A549 (cell line): Measurements from ENCODE around the gene D2HGDH. TPM values are rescaled to one million over a fixed set of nuclear protein-coding genes. Genes with fewer than 3 reads are reported as not detected.

Source experiments
- ATAC-seq, 2 experiments: fragments of 200-7000 bp in 1 of 2; fragments of >200 bp in 1 of 2; cut with Nextera tagmentation in 1 of 2; cut with Tn5 transposase in 1 of 2; 3 replicates each; pipeline versions ENCODE4 v1.8.0 to v1.9.1; 2018 to 2020; ENCODE audit warnings: mild to moderate bottlenecking in 1 of 2, moderate library complexity in 1 of 2
- CTCF ChIA-PET: fragments of 300-600 bp; sonication (Branson Sonifier 250); formaldehyde crosslinking; extraction: SDS; loops from one replicate; lab custom pipeline; 2021; ENCODE audit warnings: antibody characterized with exemption, inconsistent platforms; lab: Yijun Ruan, JAX
- POLR2A ChIA-PET: fragments of 350-600 bp; formaldehyde crosslinking; extraction: SDS; loops from one replicate; lab custom pipeline; 2021; ENCODE audit warnings: antibody characterized with exemption, inconsistent platforms; lab: Yijun Ruan, JAX
- DNase-seq, 2 experiments: peaks; one replicate each; pipeline versions ENCODE4 v3.0.0 to v3.0.0-alpha.2; 2011 to 2016; ENCODE audit warnings: low read depth in 1 of 2, low spot score in 1 of 2
- FAIRE-seq: peaks from 2 replicates; lab custom pipeline; 2011; peaks lifted over from hg19 to GRCh38; lab: Jason Lieb, UNC
- H3K27ac ChIP-seq, 2 experiments: fragments of >200 bp; sonication (Bioruptor Twin); formaldehyde crosslinking; 3 replicates each; pipeline ENCODE4 v1.5.1; 2016 to 2017
- H3K4me1 ChIP-seq: fragments of >200 bp; sonication (Bioruptor Twin); formaldehyde crosslinking; 3 replicates; pipeline ENCODE4 v1.6.1; 2016
- H3K4me2 ChIP-seq: fragments of >200 bp; sonication (Bioruptor Twin); formaldehyde crosslinking; 3 replicates; pipeline ENCODE4 v1.6.1; 2016
- H3K4me3 ChIP-seq: fragments of >200 bp; sonication (Bioruptor Twin); formaldehyde crosslinking; 3 replicates; pipeline ENCODE4 v1.5.1; 2016
- H3K9me3 ChIP-seq: fragments of >200 bp; sonication (Bioruptor Twin); formaldehyde crosslinking; 3 replicates; pipeline ENCODE4 v1.6.1; 2016
- CBX2 ChIP-seq: fragments of 200-600 bp; sonication (generic); IDR thresholded peaks from 2 replicates; pipeline ENCODE4 v1.6.1; 2016; ENCODE audit warnings: low read depth, mild to moderate bottlenecking, borderline replicate concordance
- CHD4 ChIP-seq: fragments of 200-600 bp; sonication (generic); IDR thresholded peaks from 2 replicates; pipeline ENCODE4 v1.6.1; 2016; ENCODE audit warnings: antibody characterized with exemption, mild to moderate bottlenecking, borderline replicate concordance
- EHF ChIP-seq: fragments of 250-450 bp; sonication (Bioruptor Pico); IDR thresholded peaks from 2 replicates; pipeline ENCODE4 v1.5.0; 2020; ENCODE audit warnings: mild to moderate bottlenecking
- EHMT2 ChIP-seq: fragments of 200-600 bp; sonication (generic); IDR thresholded peaks from 2 replicates; pipeline ENCODE4 v1.6.1; 2016; ENCODE audit warnings: antibody characterized with exemption, low read depth, mild to moderate bottlenecking, moderate library complexity
- HOXB5 ChIP-seq: fragments of 250-450 bp; sonication (Bioruptor Pico); IDR thresholded peaks from 2 replicates; pipeline ENCODE4 v1.5.0; 2020; ENCODE audit warnings: mild to moderate bottlenecking, moderate library complexity
- JUN ChIP-seq, 2 experiments: fragments of >200 bp; sonication (Bioruptor Twin); formaldehyde crosslinking; IDR thresholded peaks; 2 replicates in 1 of 2; 3 replicates in 1 of 2; pipeline ENCODE4 v1.6.1; 2016 to 2017
- JUNB ChIP-seq: fragments of >200 bp; sonication (Bioruptor Twin); formaldehyde crosslinking; IDR thresholded peaks from 2 replicates; pipeline ENCODE4 v1.6.1; 2016
- MAFK ChIP-seq: fragments of 450-650 bp; IDR thresholded peaks from 2 replicates; pipeline ENCODE4 v1.6.1; 2014; ENCODE audit not compliant: partially characterized antibody
- MAZ ChIP-seq: fragments of 150-350 bp; IDR thresholded peaks from 2 replicates; pipeline ENCODE4 v1.6.1; 2014; ENCODE audit warnings: antibody characterized with exemption, low read depth, low read length, borderline replicate concordance
- NFE2L2 ChIP-seq: fragments of 150-350 bp; conservative IDR thresholded peaks from 2 replicates; pipeline ENCODE4 v1.6.1; 2014; ENCODE audit warnings: low read length
- NPAS2 ChIP-seq: fragments of 250-450 bp; sonication (Bioruptor Pico); IDR thresholded peaks from 2 replicates; pipeline ENCODE4 v1.8.0; 2022; ENCODE audit warnings: mild to moderate bottlenecking, moderate library complexity, borderline replicate concordance
- RAD21 ChIP-seq, 2 experiments: fragments of >200 bp in 1 of 2; sonication (Bioruptor Twin) in 1 of 2; formaldehyde crosslinking in 1 of 2; IDR thresholded peaks in 1 of 2; conservative IDR thresholded peaks in 1 of 2; 2 replicates in 1 of 2; 3 replicates in 1 of 2; pipeline ENCODE4 v1.6.1; 2012 to 2018; ENCODE audit warnings: inconsistent platforms in 1 of 2
- RCOR1 ChIP-seq: fragments of 150-350 bp; IDR thresholded peaks from 2 replicates; pipeline ENCODE4 v1.6.1; 2014; ENCODE audit warnings: antibody characterized with exemption, low read length, low read depth
- RFX5 ChIP-seq: fragments of 450-650 bp; IDR thresholded peaks from 2 replicates; pipeline ENCODE4 v1.7.1; 2014; ENCODE audit warnings: antibody characterized with exemption, mild to moderate bottlenecking, moderate library complexity
- RNF2 ChIP-seq: fragments of 200-600 bp; sonication (generic); IDR thresholded peaks from 2 replicates; pipeline ENCODE4 v1.6.1; 2016; ENCODE audit warnings: low read depth, mild to moderate bottlenecking, antibody characterized with exemption, moderate library complexity, borderline replicate concordance
- SMC3 ChIP-seq: fragments of >200 bp; sonication (Bioruptor Twin); formaldehyde crosslinking; IDR thresholded peaks from 3 replicates; pipeline ENCODE4 v1.6.1; 2018; ENCODE audit warnings: inconsistent platforms
- TP53 ChIP-seq: fragments of 250-450 bp; sonication (Bioruptor Pico); IDR thresholded peaks from 2 replicates; pipeline ENCODE4 v1.5.0; 2021; ENCODE audit warnings: mild to moderate bottlenecking, moderate library complexity
- ZC3H11A ChIP-seq: fragments of 450-650 bp; IDR thresholded peaks from 2 replicates; pipeline ENCODE4 v1.6.1; 2014; ENCODE audit warnings: antibody characterized with exemption, mild to moderate bottlenecking
- ZFP36 ChIP-seq: fragments of 450-650 bp; IDR thresholded peaks from 2 replicates; pipeline ENCODE4 v1.6.1; 2014; ENCODE audit warnings: borderline replicate concordance; ENCODE audit not compliant: partially characterized antibody
- ZNF302 ChIP-seq: fragments of 250-450 bp; sonication (Bioruptor Pico); IDR thresholded peaks from 2 replicates; pipeline ENCODE4 v1.9.0; 2021; ENCODE audit warnings: inconsistent platforms, mild to moderate bottlenecking, moderate library complexity
- ZSCAN20 ChIP-seq: fragments of 250-450 bp; sonication (Bioruptor Pico); IDR thresholded peaks from 2 replicates; pipeline ENCODE4 v1.8.0; 2022; ENCODE audit warnings: mild to moderate bottlenecking, moderate library complexity
- WGBS: methylation state at CpG from one replicate; pipeline ENCODE4 v1.1.6; 2017; ENCODE audit errors: missing lambda C conversion rate; 5-methylcytosine and 5-hydroxymethylcytosine counted together
- polyA plus RNA-seq, 4 experiments: library from polyadenylated mRNA; depleted of rRNA in 3 of 4; stranded (reverse); fragments of >200 nt; fragmentation: RNase III in 1 of 4; extraction: RNeasy Plus Mini Kit Qiagen cat#74134 plus additional on column Dnase treatment in 1 of 4; gene quantifications; 2 replicates in 3 of 4; 3 replicates in 1 of 4; pipeline ENCODE4 v1.2.3, GENCODE V29; 2011 to 2017
- TF ChIP-seq, protein P1 (sequence below): IDR thresholded peaks from 2 replicates; pipeline ENCODE4 v1.6.1; 2012; ENCODE audit warnings: low read depth, borderline replicate concordance
- TF ChIP-seq, protein P2 (sequence below): fragments of >200 bp; sonication (Bioruptor Twin); formaldehyde crosslinking; IDR thresholded peaks from 3 replicates; pipeline ENCODE4 v1.6.1; 2016
- TF ChIP-seq, protein P3 (sequence below): fragments of >200 bp; sonication (Bioruptor Twin); formaldehyde crosslinking; IDR thresholded peaks from 3 replicates; pipeline ENCODE4 v1.5.1; 2016
- TF ChIP-seq, protein P4 (sequence below): fragments of >200 bp; sonication (Bioruptor Twin); formaldehyde crosslinking; IDR thresholded peaks from 2 replicates; pipeline ENCODE4 v1.6.1; 2016

D2HGDH gene
- polyA plus RNA-seq, 2 of the 4 experiments (the other 2 are of a cell fraction) = 6.5 to 18.5 TPM

DNA sequence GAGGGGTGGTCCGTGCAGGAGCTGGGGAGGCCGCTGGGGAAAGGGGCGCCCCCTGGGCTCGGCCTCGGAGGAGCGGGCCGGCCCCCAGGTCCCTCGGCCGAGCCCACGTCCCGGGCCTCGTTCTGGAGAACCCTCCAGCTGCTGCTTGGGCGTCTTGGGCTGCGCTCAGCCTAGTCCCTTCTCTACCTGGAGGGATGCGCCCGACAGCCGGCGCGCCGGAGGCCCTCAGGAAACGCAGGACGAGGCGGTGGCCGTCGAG, 293 bp upstream of the D2HGDH start:
- CTCF ChIA-PET = interaction anchor here (0.7 to 4.3 kb wide), 8 partner anchors 10 to 883 kb away, joined by 3 to 18 read pairs (median 6); partner anchors contain the start of genes HDLBP and SEPTIN2
- DNase-seq (no peak), FAIRE-seq (no peak), ATAC-seq (peak; percentile 35 to 57; a peak in 4 of 6 replicates)
- peak overlapping the region; percentile 99 for H3K27ac ChIP-seq
- H3K4me2 ChIP-seq = peak overlapping the region; percentile 89
- H3K4me1 ChIP-seq = peaks cover 5% of the 10 kb centered on the region; the same call in 1 of the 3 replicates
- POLR2A ChIA-PET = interaction anchor here (1.2 to 2.4 kb wide), 3 partner anchors 25 to 378 kb away, joined by 3 to 23 read pairs (median 4); partner anchors contain the start of genes FARP2 and ING5
- 5% methylated on average over 10 of the region's 25 CpGs for WGBS
- TF ChIP-seq RCOR1 = no peak
- TF ChIP-seq, protein P1, sequence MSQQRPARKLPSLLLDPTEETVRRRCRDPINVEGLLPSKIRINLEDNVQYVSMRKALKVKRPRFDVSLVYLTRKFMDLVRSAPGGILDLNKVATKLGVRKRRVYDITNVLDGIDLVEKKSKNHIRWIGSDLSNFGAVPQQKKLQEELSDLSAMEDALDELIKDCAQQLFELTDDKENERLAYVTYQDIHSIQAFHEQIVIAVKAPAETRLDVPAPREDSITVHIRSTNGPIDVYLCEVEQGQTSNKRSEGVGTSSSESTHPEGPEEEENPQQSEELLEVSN = 0 out of 2 replicates have a peak, but pooled peaks have one; percentile 22
- TF ChIP-seq SMC3 = no peak
- 0 out of 5 replicates have a peak, but pooled peaks of 1 of the 2 experiments have one; percentile 15 for TF ChIP-seq JUN (IDR thresholded peaks at IDR 0.05)
- TF ChIP-seq ZFP36 = no peak
- no peak for TF ChIP-seq NPAS2 (CRISPR knock-in tag)
- TF ChIP-seq TP53 (CRISPR knock-in tag) = no peak
- no peak for TF ChIP-seq NFE2L2
- TF ChIP-seq, protein P2, sequence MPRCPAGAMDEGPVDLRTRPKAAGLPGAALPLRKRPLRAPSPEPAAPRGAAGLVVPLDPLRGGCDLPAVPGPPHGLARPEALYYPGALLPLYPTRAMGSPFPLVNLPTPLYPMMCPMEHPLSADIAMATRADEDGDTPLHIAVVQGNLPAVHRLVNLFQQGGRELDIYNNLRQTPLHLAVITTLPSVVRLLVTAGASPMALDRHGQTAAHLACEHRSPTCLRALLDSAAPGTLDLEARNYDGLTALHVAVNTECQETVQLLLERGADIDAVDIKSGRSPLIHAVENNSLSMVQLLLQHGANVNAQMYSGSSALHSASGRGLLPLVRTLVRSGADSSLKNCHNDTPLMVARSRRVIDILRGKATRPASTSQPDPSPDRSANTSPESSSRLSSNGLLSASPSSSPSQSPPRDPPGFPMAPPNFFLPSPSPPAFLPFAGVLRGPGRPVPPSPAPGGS = no peak
- no peak for TF ChIP-seq HOXB5 (CRISPR knock-in tag)
- TF ChIP-seq MAFK = no peak
- TF ChIP-seq, protein P3, sequence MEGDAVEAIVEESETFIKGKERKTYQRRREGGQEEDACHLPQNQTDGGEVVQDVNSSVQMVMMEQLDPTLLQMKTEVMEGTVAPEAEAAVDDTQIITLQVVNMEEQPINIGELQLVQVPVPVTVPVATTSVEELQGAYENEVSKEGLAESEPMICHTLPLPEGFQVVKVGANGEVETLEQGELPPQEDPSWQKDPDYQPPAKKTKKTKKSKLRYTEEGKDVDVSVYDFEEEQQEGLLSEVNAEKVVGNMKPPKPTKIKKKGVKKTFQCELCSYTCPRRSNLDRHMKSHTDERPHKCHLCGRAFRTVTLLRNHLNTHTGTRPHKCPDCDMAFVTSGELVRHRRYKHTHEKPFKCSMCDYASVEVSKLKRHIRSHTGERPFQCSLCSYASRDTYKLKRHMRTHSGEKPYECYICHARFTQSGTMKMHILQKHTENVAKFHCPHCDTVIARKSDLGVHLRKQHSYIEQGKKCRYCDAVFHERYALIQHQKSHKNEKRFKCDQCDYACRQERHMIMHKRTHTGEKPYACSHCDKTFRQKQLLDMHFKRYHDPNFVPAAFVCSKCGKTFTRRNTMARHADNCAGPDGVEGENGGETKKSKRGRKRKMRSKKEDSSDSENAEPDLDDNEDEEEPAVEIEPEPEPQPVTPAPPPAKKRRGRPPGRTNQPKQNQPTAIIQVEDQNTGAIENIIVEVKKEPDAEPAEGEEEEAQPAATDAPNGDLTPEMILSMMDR = peak; percentile 31; the same call in 2 of the 3 replicates
- no peak for TF ChIP-seq ZC3H11A
- no peaks in the 10 kb centered on the region for H3K9me3 ChIP-seq
- H3K4me3 ChIP-seq = peak overlapping the region; percentile 97

DNA sequence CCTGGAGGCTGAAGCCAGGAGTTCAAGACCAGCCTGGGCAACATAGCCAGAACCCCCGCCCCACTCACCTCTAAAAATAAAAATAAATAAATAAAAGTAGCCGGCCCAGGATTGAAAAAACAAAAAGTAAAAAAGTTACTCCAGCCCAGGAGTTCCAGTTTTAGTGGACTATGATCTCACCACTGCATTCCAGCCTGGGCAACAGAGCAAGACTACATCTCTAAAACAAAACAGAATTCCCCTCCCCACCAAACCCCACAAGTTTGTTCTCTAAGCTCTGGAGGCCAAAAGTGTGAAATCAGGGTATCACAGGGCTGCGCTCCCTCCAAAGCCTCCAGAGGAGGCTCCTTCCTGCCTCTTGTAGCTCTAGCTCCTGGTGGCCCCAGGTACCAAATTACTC, 1.7 kb downstream of the D2HGDH start:
- Histone ChIP-seq H3K27ac (no peak overlapping the region), H3K9me3 (no peaks in the 10 kb centered on the region)
- TF ChIP-seq CHD4 (0 out of 2 replicates have a peak, but pooled peaks have one; percentile 4), RNF2 (no peak)
- TF ChIP-seq, all 56 proteins: peak for 1
- ChIA-PET POLR2A (no interaction called here), CTCF (interaction anchor here (1.0 to 4.3 kb wide), 3 partner anchors 10 to 143 kb away, joined by 3 to 18 read pairs (median 3); no protein-coding TSS in a partner anchor)
- FAIRE-seq (no peak), ATAC-seq (no peak), DNase-seq (no peak)
- Histone ChIP-seq H3K4me2 (peak overlapping the region; percentile 89; the same call in 2 of the 3 replicates), H3K4me3 (no peak overlapping the region), H3K4me1 (peaks cover 5% of the 10 kb centered on the region; the same call in 1 of the 3 replicates)
- 71% methylated on average over 3 of the region's 3 CpGs for WGBS

DNA sequence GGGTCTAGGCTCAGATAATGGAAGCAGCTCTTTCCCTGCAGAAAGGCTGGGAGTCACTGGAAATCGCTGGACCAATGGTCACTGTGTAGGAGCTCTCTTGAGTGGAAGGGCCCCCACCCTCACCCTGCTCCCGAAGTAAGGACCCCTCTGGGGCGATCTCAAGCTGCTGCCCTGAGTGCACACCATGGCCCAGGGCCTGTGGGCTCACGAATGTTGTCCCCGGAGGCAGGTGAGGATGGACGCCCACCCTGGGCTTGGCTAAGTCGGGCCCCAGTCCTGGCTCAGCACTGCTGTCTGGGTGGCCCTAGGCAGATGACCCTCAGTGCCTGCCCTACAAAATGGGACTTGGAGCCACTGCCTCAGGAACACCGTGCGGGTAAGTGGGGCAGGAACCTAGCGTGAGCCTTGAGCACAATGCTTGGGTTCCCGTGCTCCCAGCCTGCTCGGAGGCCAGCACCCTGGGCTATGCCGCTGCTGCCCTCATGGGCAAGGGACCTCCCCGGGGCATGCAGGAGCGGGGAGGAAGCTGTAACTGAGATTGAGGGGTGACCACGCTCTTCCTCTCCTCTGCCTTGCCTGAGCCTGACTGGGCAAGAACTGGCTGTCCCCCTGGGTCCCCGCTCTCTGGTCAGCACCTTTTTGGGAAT, 3.7 kb downstream of the D2HGDH start:
- H3K4me2 ChIP-seq = no peak overlapping the region
- peaks cover 5% of the 10 kb centered on the region; the same call in 1 of the 3 replicates for H3K4me1 ChIP-seq
- H3K4me3 ChIP-seq = no peak overlapping the region
- WGBS = 89% methylated on average over 11 of the region's 17 CpGs
- H3K9me3 ChIP-seq = no peaks in the 10 kb centered on the region
- no peak for DNase-seq
- no peak overlapping the region for H3K27ac ChIP-seq
- ChIA-PET POLR2A (no interaction called here), CTCF (no interaction called here)
- FAIRE-seq = no peak
- no peak for ATAC-seq
- TF ChIP-seq NPAS2 (CRISPR knock-in tag) = no peak
- no peak for TF ChIP-seq RAD21 (conservative IDR thresholded peaks at IDR 0.05 in 1 of 2, IDR thresholded peaks at IDR 0.05 in 1 of 2)
- TF ChIP-seq ZFP36 = no peak
- no peak for TF ChIP-seq MAZ
- TF ChIP-seq EHMT2 = no peak
- no peak for TF ChIP-seq EHF (CRISPR knock-in tag)
- TF ChIP-seq RFX5 = no peak
- TF ChIP-seq SMC3 = no peak
- no peak for TF ChIP-seq CBX2
- no peak for TF ChIP-seq ZSCAN20 (CRISPR knock-in tag)
- no peak for TF ChIP-seq CHD4
- TF ChIP-seq ZNF302 (CRISPR knock-in tag) = no peak
- TF ChIP-seq, protein P2 = no peak
- no peak for TF ChIP-seq JUNB
- TF ChIP-seq HOXB5 (CRISPR knock-in tag) = no peak
- TF ChIP-seq, protein P4, sequence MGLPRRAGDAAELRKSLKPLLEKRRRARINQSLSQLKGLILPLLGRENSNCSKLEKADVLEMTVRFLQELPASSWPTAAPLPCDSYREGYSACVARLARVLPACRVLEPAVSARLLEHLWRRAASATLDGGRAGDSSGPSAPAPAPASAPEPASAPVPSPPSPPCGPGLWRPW = no peak
